Esophagus squamous epithelium (tissue), 4 donors: Measurements from ENCODE around the gene RGS6.

Experiments used
- POLR2A ChIP-seq, 4 donors: fragments of 450-650 bp; IDR thresholded peaks; one replicate each; pipeline ENCODE4 v1.6.1; 2017; ENCODE audit warnings: antibody characterized with exemption in 4 of 4, mild to moderate bottlenecking in 4 of 4, moderate library complexity in 3 of 4
- TF ChIP-seq, protein P1 (sequence below), 6 experiments: fragments of 450-650 bp in 4 of 6; fragments of 200-600 bp in 2 of 6; sonication (generic) in 2 of 6; IDR thresholded peaks; one replicate each; pipeline ENCODE4 v1.5.1; 2016 to 2019; ENCODE audit warnings: antibody characterized with exemption in 6 of 6, mild to moderate bottlenecking in 4 of 6, moderate library complexity in 4 of 6

DNA sequence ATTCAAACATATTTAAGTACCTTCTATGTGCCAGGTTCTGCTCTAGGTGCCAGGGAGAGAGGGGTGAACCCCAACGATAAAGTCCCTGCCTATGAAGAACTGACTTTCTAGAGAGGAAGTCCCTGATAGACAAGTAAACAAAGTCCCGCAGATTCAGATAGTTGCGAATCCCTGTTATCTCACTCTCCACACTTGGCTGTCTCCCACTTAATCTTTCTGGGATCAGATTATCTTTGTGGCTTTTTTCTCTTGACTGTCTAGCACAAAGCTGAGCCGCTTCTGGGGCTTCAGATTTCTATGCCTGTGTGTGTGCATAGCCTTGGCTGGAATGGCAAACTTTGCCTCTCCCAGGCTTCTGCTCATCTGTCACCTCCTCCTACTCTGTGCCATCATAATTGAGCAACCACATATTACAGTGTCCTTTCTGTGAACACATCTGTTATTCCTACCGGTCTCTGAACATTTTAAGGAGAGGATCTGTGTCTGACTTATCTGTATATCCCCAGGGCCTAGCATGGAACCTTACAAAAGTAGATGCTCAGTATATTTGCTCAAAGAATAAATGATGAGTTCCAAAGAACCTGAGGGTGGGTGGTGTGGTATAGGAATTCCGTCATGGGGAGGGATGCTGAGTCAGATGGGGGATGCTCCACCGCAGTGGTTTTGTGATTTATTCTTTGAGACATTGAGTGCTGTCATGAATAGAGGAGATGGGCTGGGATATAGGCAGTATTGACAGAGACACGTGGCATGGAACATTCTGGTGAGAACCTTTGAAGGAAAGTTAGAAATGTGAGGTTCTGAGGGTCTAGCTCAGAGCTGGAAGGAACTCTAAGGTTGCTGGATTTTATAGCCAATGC, 28.5 kb downstream of the RGS6 start:
- TF ChIP-seq, protein P1, sequence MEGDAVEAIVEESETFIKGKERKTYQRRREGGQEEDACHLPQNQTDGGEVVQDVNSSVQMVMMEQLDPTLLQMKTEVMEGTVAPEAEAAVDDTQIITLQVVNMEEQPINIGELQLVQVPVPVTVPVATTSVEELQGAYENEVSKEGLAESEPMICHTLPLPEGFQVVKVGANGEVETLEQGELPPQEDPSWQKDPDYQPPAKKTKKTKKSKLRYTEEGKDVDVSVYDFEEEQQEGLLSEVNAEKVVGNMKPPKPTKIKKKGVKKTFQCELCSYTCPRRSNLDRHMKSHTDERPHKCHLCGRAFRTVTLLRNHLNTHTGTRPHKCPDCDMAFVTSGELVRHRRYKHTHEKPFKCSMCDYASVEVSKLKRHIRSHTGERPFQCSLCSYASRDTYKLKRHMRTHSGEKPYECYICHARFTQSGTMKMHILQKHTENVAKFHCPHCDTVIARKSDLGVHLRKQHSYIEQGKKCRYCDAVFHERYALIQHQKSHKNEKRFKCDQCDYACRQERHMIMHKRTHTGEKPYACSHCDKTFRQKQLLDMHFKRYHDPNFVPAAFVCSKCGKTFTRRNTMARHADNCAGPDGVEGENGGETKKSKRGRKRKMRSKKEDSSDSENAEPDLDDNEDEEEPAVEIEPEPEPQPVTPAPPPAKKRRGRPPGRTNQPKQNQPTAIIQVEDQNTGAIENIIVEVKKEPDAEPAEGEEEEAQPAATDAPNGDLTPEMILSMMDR (IDR thresholded peaks at IDR 0.05), result no peak
- TF ChIP-seq POLR2A (IDR thresholded peaks at IDR 0.05), result no peak
